UCSD-AML1 (cell line): ENCODE measurements around the gene BSPRY.

ENCODE experiments used
- DNase-seq: peaks from one replicate; lab custom pipeline; 2025; ENCODE audit not compliant: unreplicated experiment; lab: John Stamatoyannopoulos, UW

Gene BSPRY

DNA sequence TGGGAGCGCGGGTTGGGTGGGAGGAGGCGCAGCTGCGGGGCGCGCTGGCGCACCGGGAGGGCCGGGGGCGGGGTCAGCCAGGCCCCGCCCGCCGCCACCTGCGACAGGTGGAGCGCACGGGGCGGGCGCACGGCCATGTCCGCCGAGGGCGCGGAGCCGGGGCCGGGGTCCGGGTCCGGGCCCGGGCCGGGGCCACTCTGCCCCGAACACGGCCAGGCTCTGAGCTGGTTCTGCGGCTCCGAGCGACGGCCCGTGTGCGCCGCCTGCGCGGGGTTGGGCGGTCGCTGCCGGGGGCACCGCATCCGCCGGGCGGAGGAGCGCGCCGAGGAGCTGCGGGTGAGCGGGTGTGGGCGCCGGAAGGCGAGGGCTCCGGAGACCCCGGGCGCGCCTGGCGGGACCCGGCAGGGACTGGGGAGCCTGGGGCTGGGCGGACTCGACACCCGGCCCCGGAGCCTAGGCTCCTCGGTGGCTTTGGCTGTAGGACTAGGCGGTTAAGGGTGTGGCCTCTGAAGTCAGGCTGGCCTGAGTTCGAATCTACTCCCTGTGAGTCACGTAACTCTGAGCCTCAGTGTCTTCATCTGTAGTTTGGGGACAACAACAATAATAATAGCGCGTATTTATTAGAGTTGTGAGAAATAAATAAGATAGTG lies at the start of gene BSPRY:
Gene BSPRY (plus strand): TSS at position 97 of the 650 bp plus-strand sequence. CDS start 39 bp downstream, at position 136.
- no peak for DNase-seq

DNA sequence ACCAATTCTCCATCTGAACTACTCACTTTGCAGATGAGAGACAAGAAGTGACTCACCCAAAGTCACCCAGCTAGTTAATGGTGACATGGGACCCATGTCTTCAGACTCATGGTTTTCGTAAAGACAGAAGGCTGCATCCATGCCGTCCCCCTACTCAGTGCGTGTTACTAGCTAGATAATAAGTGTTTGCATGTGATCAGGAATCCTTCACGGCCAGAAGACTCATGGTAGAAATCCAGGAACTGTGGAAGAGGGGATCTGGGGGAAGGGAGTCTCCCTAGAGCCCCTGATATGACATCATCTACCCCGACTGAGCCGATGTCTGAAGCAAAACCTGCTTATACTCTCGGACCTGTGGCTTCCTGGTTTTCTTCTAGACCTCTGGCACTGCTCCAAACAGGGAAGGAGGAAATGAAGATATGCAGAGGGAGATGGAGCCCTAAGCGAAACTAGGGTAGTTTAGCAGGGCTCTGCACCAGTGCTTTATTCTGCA lies 49.5 kb upstream of the BSPRY start:
- DNase-seq: peak; percentile 22

DNA sequence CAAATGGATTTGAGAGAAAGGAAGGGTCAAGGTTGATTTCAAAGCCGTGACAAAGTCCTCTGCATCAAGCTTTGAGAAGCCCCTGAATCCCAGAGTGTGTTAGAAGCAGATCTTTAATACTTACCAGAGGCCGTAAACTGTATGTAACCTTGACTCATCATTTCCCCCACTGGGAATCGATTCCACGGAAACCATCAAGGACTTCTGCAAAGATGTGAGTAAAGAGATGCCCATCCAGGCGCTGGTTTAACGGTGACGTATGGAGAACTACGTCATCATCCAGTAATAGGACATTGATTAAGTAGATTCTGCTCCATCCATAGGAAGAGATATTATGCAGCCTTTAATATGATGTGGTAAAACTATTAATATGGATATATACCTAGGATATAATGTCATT lies 47.8 kb upstream of the BSPRY start:
- no peak for DNase-seq

DNA sequence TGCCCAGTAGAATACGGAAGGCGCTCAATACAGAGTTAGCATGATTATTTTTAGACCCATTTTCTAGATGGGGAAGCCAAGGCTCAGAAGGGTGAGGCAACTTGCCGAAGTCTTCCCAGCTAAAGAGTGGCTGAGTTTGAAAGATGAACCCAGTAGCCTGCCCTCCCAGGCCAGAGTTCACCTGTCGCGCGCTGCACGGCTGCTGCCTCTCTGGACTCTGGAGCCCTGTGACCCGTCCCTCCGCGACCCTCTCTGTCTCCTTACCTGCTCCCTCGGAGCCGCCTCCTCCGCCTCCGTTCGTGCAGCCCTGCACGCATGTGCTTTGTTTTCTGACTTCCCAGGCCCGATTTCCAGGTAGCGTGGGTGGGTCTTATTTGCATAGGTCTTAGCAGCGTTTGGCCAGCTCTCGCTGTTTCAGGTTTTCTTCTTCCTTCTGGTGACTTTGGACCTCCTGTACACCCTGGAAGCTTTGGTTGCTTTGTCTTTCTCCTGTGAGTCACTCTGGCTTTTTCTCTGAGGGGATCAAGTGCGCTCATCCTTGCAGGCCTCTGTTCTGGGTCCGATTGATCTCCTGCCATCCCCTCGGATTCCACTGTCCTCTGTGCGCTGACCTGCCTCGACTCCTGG lies 46.4 kb upstream of the BSPRY start, which contains the start of gene RNF183:
Gene RNF183 (minus strand): TSS at position 585 of the 627 bp plus-strand sequence. CDS start 5,192 bp downstream, outside the sequence.
- no peak for DNase-seq

DNA sequence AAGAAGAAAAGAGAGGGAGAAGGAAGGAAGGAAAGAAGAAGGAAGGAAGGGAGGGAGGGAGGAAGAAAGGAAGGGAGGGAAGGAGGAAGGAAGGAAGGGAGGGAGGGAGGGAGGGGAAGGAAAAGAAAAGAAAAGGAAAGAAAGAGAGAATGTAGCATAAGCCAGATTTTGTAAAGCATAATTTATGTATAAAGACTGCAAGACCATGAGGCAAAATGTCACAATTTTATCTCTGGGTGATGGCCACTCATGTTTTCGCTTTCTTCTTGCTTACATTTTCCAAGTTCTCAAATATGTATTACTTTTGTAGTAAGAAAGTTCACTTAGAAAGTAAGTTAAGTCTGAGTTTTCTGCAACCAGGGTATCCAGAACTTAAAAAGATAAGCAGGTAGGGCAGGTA lies 42.8 kb upstream of the BSPRY start:
- no peak for DNase-seq

DNA sequence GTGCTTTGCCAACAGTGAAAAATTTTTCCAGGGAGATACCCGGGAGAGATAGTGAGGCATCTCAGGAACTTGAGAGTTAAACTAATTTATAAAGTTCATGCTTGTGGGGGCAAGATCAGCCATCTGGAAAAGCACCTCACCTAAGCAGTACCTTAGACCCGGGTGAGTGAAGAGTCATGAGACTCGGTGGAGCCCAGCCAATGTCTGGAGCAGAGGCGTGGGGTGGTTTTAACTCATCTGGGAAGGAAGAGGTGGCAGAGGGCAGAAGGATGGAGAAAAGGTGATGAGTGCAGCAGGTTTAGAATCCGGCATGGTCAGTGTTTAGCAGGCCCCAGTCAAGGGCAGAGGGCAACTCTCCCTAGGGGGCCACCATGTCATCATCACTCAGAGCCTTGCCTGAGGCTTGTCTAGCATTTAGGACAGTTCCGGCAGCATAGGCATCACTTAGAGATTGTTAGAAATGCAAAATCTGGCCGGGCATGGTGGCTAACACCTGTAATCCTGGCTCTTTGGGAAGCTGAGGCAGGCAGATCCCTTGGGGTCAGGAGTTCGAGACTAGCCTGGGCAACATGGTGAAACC lies 41.9 kb upstream of the BSPRY start:
- no peak for DNase-seq

DNA sequence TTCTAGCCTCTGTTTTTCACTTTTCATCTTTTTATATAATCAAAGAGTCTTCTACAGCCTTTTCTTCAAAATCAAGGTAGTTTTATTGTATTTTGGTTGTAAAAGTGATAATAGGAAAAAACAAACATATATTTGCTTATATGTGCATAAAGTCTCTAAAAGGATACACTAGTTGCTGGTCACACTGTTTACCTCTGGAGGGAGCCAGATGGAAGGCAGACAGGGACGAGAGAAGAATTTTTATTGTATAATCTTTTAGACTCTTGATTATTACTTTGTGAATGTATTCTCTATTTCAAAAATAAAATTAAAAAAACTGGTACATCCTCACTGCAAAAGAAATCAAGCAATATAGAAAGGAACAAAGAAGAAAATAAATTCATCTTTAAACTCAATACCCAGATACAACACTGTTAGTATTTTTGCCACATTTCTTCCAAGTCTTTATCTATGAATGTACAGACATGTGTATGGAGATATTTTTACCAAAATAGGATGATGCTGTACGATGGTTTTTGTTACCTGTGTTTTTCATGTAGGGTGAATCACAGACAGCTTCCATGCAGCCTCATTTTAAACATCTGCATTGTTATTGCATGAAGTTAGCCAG lies 40.0 kb upstream of the BSPRY start:
- no peak for DNase-seq

DNA sequence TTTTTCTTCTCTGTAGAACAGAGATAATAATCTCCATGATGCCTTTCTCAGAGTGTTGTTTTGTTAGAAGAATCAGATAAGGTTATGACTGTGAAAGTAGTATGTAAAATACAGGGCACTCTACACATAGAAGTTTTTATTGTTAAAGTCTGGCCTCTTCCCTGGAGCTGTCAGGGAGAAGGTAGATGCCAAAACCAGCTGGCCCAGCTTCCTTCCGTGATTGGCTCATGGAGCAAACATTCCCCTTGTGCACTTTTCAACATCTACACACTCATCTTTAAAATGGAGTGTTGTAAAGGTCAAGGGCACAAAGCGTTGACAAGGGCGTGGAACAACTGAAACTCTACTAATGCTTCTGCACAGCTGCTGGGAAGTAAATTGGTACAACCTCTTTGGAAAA lies 38.8 kb upstream of the BSPRY start:
- no peak for DNase-seq

DNA sequence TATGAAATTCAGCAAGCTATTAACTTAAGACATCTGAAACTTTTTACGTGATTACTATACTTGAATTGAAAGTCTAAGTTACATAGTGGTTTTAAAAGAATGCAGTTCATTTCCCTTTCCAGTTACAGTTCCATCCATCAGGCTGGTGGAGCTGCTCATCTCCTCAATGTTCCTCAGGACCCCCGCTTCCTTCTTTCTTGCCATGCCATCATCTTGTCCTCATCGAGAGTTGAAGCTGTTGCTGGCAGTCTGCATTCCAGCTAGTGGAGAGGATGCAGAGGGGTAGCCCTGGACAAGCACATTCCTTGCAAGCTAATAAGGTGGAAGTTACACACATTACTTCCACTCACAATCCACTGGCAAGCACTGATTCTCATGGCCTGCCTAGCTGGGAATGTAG lies 37.4 kb upstream of the BSPRY start:
- DNase-seq: no peak

DNA sequence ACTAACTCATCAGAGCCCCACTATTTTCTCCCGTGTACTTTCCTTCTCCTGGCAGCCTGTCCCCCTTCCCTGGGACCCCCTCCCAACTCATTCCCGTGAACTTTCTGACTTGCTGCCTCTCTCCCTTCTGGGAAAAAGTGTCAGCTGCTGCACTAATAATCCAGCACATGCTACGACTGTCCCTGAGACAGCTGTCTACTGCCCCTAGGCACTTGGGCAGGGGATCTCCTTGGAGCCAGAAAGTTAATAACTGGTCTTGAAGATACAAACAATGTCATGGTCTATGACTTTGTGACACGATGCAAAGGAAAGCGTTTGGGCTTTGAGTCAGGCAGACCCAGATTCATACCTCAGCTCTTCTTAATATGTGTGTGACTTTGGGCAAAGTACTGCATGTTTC lies 36.1 kb upstream of the BSPRY start:
- no peak for DNase-seq

DNA sequence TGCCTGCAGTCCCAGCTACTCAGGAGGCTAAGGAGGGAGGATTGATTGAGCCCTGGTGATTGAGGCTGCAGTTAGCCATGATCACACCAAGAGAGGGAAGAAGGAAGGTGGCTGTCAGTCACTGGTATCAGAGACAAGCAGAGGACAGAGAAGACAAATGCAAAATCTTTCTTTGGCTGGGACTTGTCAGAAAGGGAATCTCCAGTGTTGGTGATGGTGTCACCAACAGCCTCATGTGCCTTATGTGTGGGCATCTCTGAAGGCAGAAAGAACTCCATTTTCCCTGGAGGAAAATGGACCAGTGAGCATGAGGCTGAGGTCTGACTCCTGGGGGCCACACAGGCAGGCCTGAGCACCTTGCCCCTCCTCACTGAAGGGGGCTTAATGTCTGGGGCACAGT lies 34.1 kb upstream of the BSPRY start:
- DNase-seq: no peak

DNA sequence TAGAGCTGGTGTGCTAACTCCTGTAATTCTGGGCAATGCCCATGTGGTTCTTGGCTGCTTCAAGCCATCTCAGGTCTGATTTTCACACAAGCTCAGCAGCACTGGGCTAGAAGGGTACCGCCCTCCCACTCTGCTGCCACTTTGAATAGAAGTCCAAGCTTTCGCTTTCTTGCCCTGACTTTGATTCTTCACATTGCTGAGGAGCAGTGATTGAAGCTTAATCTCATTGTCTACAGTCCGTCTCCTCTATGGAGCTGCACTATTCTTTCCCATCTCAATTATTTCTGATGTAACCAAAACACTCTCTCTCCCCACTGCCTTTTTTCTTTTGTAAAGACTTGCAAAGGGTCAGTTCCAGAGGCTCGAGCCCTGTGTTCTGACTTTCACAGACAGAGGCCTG lies 33.3 kb upstream of the BSPRY start:
- no peak for DNase-seq

DNA sequence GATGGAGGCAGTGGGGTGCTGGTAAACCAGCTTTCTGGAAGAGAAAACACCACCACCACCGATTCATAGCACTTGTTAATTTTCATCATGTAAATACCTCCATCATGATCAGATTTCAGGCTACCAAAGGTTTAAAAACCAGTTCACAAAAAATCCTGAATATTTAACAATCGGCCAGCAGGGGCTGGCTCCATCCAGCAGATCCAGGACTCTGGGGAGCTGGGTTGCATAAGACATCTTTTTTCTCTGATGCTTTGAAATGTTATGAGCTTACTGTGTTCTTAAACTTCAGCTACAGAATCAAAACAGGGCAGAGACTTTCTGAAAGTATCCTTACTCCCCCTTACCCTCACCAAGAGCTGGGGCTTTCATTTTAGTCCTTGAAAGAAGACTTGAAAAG lies 31.6 kb upstream of the BSPRY start:
- no peak for DNase-seq

DNA sequence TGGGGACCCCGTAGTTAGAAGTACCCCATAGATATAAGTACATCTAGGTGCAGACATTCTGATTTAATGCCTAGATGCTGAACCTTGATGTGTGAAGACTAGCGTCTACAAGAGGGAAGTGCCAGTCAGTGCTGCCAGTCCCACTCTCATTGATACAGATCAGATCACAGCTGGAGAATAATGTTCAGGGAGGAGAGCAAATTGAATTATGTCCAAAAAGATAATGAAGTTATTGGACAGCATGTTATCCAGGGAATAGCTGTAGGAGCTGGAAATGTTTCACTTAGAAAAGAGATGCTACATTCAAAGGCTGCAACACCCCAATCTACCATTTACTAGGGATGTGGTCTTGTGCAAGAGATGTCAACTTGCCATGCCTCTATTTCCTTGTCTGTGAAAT lies 30.3 kb upstream of the BSPRY start:
- no peak for DNase-seq

DNA sequence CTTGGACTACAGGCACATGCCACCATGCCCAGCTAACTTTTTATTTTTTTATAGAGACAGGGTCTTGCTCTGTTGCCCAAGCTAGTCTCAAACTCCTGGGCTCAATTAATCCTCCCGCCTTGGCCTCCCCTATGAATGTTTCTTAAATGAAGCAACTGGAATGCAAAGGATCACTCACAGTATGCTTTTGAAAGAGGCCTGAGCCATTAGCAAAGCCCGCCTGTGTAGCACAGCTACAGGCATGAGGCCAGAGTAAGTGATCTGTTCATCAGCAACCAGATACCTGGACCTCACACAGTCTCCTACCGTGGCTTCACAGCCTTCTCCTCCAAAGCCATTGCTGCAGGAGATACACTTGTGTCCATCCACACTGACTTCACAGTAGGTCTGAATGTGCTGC lies 29.3 kb upstream of the BSPRY start:
- no peak for DNase-seq

DNA sequence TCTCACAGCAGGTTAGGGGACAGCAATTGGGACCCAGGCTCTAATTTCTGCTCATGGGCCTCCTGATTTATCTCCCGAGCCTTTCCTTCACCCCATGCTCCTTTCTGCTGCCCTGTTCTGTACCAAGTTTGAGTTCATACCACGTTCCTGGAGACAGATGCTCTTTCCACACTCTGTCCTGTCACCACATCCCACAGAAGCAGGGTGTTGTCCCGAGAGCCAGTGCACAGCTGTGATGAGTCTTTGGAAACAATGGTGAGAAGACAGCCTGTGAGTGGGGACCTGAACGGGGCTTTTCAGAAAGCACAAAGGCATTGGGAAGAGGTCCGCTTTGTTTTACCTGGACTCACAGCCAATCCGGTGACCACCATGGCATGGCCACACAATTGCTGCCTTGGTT lies 26.7 kb upstream of the BSPRY start:
- DNase-seq: no peak

DNA sequence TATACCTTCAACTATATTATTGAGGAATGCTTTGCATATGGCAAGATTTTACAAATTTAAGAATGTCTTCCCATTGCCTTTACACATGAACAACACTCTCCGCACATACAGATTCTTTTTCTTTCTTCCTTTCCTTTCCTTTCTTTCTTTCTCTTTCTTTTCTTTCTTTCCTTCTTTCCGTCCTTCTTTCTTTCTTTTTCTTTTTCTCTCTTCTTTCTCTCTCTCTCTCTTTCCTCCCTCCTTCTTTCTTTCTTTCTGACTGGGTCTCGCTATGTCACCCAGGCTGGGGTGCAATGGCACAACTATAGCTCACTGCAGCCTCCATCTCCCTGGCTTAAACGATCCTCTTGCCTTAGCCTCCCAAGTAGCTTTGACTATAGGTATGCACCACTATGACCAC lies 23.1 kb upstream of the BSPRY start:
- no peak for DNase-seq

DNA sequence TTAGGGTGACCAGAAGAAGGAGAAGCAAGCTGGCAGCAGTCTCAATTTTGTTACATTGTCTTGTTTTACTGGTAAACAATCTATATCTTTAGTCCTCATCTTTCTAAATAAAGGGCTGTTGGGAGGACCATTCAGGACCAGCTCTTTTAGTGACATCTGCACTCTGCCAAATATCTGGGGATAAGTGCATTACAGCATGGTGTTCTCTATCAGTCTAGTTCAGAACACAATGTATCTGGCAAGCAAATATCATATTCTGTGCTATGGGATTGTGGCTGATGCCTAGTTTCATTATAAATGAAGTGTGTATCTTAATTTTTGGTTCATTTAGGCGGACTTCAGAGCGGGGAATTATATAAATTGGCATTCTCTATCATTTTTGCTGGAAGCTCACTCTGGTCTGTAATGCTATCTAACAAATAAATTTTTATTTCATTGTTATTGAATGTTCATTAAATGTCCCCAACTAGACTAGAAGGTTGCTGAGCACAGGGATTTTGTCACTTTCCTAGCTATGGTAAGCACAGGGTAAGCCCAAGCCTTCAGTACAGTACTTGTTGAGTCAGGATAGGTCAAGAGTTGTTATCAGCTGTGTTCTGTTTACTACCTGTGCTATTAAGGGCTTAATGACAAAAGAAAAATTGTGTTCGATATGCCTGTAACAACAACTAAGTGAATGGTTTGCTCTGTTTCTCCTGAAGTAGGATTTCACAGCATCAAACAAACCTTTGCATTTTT lies 21.1 kb upstream of the BSPRY start:
- no peak for DNase-seq

DNA sequence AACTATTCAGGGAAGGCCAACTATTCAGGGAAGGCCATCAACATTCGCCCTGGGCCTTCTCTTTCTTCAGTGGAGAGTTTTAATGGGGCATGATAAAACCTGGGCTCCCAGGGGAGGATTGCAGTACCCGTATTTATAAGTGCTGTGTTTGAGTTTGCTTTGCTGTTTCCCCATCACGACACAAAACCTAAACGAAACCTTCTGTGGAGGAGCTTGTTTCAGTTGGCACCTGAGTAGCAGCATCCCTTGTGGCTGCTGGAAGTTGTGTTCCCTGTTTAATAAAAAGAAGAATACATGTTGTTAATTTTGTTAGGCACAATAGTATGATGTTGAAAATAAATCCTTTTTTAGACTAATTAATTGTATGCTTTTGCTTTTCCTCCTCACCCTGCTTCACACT lies 17.6 kb upstream of the BSPRY start:
- DNase-seq: no peak

DNA sequence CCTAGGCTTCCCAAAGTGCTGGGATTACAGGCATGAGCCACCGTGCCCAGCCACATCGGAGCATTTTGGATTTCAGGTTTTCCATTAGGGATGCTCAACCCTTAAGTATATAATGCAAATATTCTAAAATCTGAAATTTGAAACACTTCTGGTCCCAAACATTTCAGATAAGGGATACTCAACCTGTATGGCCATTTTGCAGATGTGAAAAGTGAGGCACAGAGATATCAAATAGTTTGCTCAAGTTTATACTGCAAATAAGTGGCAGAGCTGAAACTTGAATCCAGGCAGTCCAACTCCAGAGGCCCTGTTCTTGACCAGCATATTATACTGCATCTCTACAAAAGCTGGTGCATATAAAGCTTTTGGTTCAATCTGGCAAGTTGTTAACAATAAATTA lies 11.6 kb upstream of the BSPRY start:
- DNase-seq: no peak

DNA sequence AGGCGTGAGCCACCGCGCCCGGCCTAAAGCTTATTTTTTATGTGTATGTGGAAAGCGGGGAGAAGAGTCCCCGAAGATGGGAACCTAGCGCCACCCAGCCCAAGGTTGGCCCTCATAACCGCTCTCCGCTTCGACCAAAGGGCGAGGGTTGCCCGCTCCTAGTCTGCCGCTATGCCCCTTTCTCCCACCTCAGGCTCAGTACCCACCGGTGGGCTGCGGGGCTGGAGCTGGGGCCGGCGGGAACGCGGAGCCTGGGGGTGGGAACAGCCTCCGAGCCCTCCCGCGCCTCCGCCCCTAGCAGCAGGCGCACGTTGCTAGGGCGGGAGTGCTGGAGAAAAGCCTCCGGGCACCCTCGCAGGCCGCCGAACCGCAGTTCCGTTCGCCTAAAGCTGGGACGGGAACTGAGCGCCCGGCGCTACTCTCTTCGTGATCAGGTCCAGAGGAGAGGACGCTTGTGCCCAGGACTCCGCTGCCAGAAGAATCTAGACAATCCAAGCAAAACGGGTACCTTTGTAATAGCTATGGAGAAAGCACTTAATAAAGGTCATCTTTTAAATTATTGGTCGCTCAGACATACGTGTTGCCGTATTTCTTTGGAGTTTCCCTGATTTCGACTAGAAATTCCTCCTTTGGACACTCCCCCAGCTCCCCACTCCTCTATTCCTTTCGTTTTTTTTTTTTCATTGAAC lies 9.2 kb upstream of the BSPRY start, which contains the start of gene WDR31:
Gene WDR31 (minus strand): TSS at position 265 of the 689 bp plus-strand sequence. CDS start 8,253 bp downstream, outside the sequence.
- DNase-seq: peak; percentile 90
